K562 (cell line): ENCODE data around the gene CD36. TPM values are rescaled to one million over a fixed set of nuclear protein-coding genes. Genes with fewer than 3 reads are reported as not detected.

Experiments
- ATAC-seq: fragments of 200-7000 bp; cut with Tn5 transposase; 3 replicates; pipeline ENCODE4 v1.9.1; 2020; ENCODE audit warnings: moderate library complexity
- BruUV-seq: library from RNA; stranded (reverse); fragments of 400-500 nt; replicated peaks from 2 replicates; lab custom pipeline; 2021; lab: Mats Ljungman, UMichigan
- CTCF ChIA-PET: fragments of 300-600 bp; formaldehyde crosslinking; extraction: SDS; loops from one replicate; lab custom pipeline; 2021; ENCODE audit warnings: low intra/inter-chr PET ratio; lab: Yijun Ruan, JAX
- POLR2A ChIA-PET: fragments of 300-600, 350-650 bp; sonication (Branson Sonifier 250); formaldehyde crosslinking; extraction: SDS; loops from one replicate; lab custom pipeline; 2021; ENCODE audit warnings: antibody characterized with exemption, inconsistent platforms; lab: Yijun Ruan, JAX
- DNase-seq, 4 experiments: peaks; one replicate each; pipeline versions ENCODE4 v3.0.0 to v3.0.0-alpha.2; 2011 to 2018; ENCODE audit warnings: low spot score in 3 of 4, mixed read lengths in 3 of 4; ENCODE audit errors: extremely low read depth in 1 of 4
- FAIRE-seq: peaks from 2 replicates; lab custom pipeline; 2011; peaks lifted over from hg19 to GRCh38; lab: Jason Lieb, UNC
- H2AFZ ChIP-seq: 2 replicates; pipeline ENCODE4 v1.6.0; 2011; ENCODE audit warnings: low read depth, low read length, control low read depth, inconsistent platforms
- H3K27ac ChIP-seq: fragments of 200-600 bp; 3 replicates; pipeline ENCODE4 v1.8.0; 2011; ENCODE audit warnings: low read depth, mild to moderate bottlenecking, control low read depth, inconsistent platforms, low read length, moderate library complexity, mixed read lengths; ENCODE audit errors: extremely low read depth
- H3K27me3 ChIP-seq, 2 experiments: fragments of 300-600 bp in 1 of 2; 2 replicates in 1 of 2; 3 replicates in 1 of 2; pipeline versions ENCODE4 v1.6.0 to v1.8.0; 2011; ENCODE audit warnings: inconsistent platforms in 2 of 2, low read length in 2 of 2, mild to moderate bottlenecking in 1 of 2, mixed read lengths in 1 of 2, moderate library complexity in 1 of 2; ENCODE audit not compliant: control insufficient read depth in 2 of 2, insufficient read depth in 2 of 2
- H3K36me3 ChIP-seq: fragments of 300-600 bp; 3 replicates; pipeline ENCODE4 v1.8.0; 2011; ENCODE audit warnings: mild to moderate bottlenecking, low read length, inconsistent platforms; ENCODE audit not compliant: control insufficient read depth, insufficient read depth
- H3K4me1 ChIP-seq, 2 experiments: fragments of 200-600 bp in 1 of 2; replicated peaks in 1 of 2; 2 replicates in 1 of 2; 3 replicates in 1 of 2; pipeline versions ENCODE4 v1.5.1 to v1.8.0; 2011; ENCODE audit warnings: inconsistent platforms in 2 of 2, low read length in 2 of 2, mild to moderate bottlenecking in 1 of 2, mixed read lengths in 1 of 2, moderate library complexity in 1 of 2; ENCODE audit not compliant: control insufficient read depth in 2 of 2, insufficient read depth in 2 of 2
- H3K4me2 ChIP-seq: 2 replicates; pipeline ENCODE4 v1.6.1; 2011; ENCODE audit warnings: low read length, control low read depth, inconsistent platforms, mixed read lengths; ENCODE audit not compliant: insufficient read depth
- H3K4me3 ChIP-seq: fragments of 200-600 bp; sonication (generic), shearing (Covaris generic); 2 replicates; pipeline ENCODE4 v1.5.1; 2016; ENCODE audit warnings: control low read depth, inconsistent platforms
- H3K79me2 ChIP-seq: fragments of 200-600 bp; 3 replicates; pipeline ENCODE4 v1.8.0; 2011; ENCODE audit warnings: low read length, inconsistent platforms; ENCODE audit not compliant: control insufficient read depth, insufficient read depth
- H3K9ac ChIP-seq, 2 experiments: 2 replicates each; pipeline versions ENCODE4 v1.6.0 to v1.6.1; 2011; ENCODE audit warnings: low read depth in 2 of 2, low read length in 2 of 2, control low read depth in 1 of 2, inconsistent platforms in 1 of 2, mild to moderate bottlenecking in 1 of 2, mixed read lengths in 1 of 2; ENCODE audit not compliant: insufficient read depth in 1 of 2
- H3K9me1 ChIP-seq: one replicate; pipeline ENCODE4 v1.6.0; 2011; ENCODE audit warnings: inconsistent platforms, mild to moderate bottlenecking, low read length, moderate library complexity; ENCODE audit not compliant: control insufficient read depth, insufficient read depth
- H3K9me3 ChIP-seq: replicated peaks from 2 replicates; pipeline ENCODE4 v1.5.1; 2011; ENCODE audit warnings: low read depth, low read length, inconsistent platforms; ENCODE audit not compliant: control insufficient read depth, insufficient read depth
- H4K20me1 ChIP-seq: replicated peaks from 2 replicates; pipeline ENCODE4 v1.6.1; 2011; ENCODE audit warnings: low read length, inconsistent platforms, mixed read lengths; ENCODE audit not compliant: control insufficient read depth, insufficient read depth
- BCL6 ChIP-seq: fragments of 250-450 bp; sonication (Bioruptor Pico); IDR thresholded peaks from 2 replicates; pipeline ENCODE4 v1.4.0; 2020
- BCLAF1 ChIP-seq, 2 experiments: fragments of 450-650 bp in 1 of 2; IDR thresholded peaks; 2 replicates each; pipeline ENCODE4 v1.6.1; 2011 to 2017; ENCODE audit warnings: low read depth in 2 of 2, antibody characterized with exemption in 1 of 2, borderline replicate concordance in 1 of 2, low read length in 1 of 2, mild to moderate bottlenecking in 1 of 2, mixed read lengths in 1 of 2; ENCODE audit not compliant: control insufficient read depth in 1 of 2
- CCNT2 ChIP-seq: IDR thresholded peaks from 2 replicates; pipeline ENCODE4 v1.6.1; 2011; ENCODE audit warnings: borderline replicate concordance, low read depth, mild to moderate bottlenecking, moderate library complexity, mixed read lengths, low read length; ENCODE audit not compliant: insufficient read length; ENCODE audit errors: extremely low read depth
- DNMT1 ChIP-seq: fragments of 450-650 bp; IDR thresholded peaks from 2 replicates; pipeline ENCODE4 v1.6.1; 2016; ENCODE audit warnings: antibody characterized with exemption, mild to moderate bottlenecking
- GATAD2A ChIP-seq: fragments of 450-650 bp; IDR thresholded peaks from 2 replicates; pipeline ENCODE4 v1.6.1; 2017
- L3MBTL2 ChIP-seq: fragments of 450-650 bp; IDR thresholded peaks from 2 replicates; pipeline ENCODE4 v1.6.1; 2016; ENCODE audit warnings: mild to moderate bottlenecking, moderate library complexity
- MIER1 ChIP-seq: fragments of 450-650 bp; IDR thresholded peaks from 2 replicates; pipeline ENCODE4 v1.6.1; 2016; ENCODE audit warnings: antibody characterized with exemption, mild to moderate bottlenecking, low read depth
- MTF1 ChIP-seq: fragments of 250-450 bp; sonication (Bioruptor Pico); IDR thresholded peaks from 2 replicates; pipeline ENCODE4 v1.9.0; 2021; ENCODE audit warnings: moderate library complexity, mild to moderate bottlenecking, inconsistent platforms, borderline replicate concordance
- NCOR1 ChIP-seq: fragments of 450-650 bp; IDR thresholded peaks from 2 replicates; pipeline ENCODE4 v1.6.1; 2016; ENCODE audit warnings: mild to moderate bottlenecking, moderate library complexity
- POLR2H ChIP-seq: IDR thresholded peaks from 2 replicates; pipeline ENCODE4 v1.6.1; 2016; ENCODE audit warnings: missing genetic modification characterization, low read depth, mild to moderate bottlenecking, control low read depth, missing compliant biosample characterization, moderate library complexity
- PTRF ChIP-seq: fragments of 450-650 bp; IDR thresholded peaks from 2 replicates; pipeline ENCODE4 v1.6.1; 2016; ENCODE audit warnings: mild to moderate bottlenecking, missing genetic modification characterization, missing compliant biosample characterization
- RBM34 ChIP-seq: fragments of 200-400 bp; formaldehyde crosslinking; IDR thresholded peaks from 2 replicates; pipeline ENCODE4 v1.6.1; 2018; ENCODE audit warnings: low read length, borderline replicate concordance; ENCODE audit not compliant: insufficient read depth
- SMARCB1 ChIP-seq: IDR thresholded peaks from 2 replicates; pipeline ENCODE4 v1.6.1; 2011; ENCODE audit warnings: improper control_type of control experiment, low read depth; ENCODE audit not compliant: insufficient read length
- TEAD1 ChIP-seq, 2 experiments: fragments of 450-650 bp in 1 of 2; sonication (generic) in 1 of 2; formaldehyde crosslinking; IDR thresholded peaks; 2 replicates each; pipeline versions ENCODE4 v1.4.0 to v1.8.0; 2020 to 2022; ENCODE audit warnings: mild to moderate bottlenecking in 2 of 2, missing genetic modification reagents in 1 of 2
- ZNF175 ChIP-seq: fragments of 200-800 bp; sonication (Bioruptor generic); IDR thresholded peaks from 2 replicates; pipeline ENCODE4 v1.6.1; 2016; ENCODE audit warnings: low read depth, mild to moderate bottlenecking, missing genetic modification characterization, missing compliant biosample characterization
- ZNF561 ChIP-seq: fragments of 450-650 bp; formaldehyde crosslinking; conservative IDR thresholded peaks from 2 replicates; pipeline ENCODE4 v1.4.0; 2020; ENCODE audit warnings: mild to moderate bottlenecking, moderate library complexity
- WGBS: fragments of 100-300 bp; shearing (Covaris generic); methylation state at CpG from one replicate; pipeline ENCODE4 v1.1.6; 2016; ENCODE audit warnings: low coverage, mixed read lengths; ENCODE audit not compliant: insufficient coverage; ENCODE audit errors: missing lambda C conversion rate; 5-methylcytosine and 5-hydroxymethylcytosine counted together
- in situ Hi-C: fragments of 300-500 bp; cut with MboI; formaldehyde crosslinking; loops from 4 replicates; pipeline ENCODE4 v1.15.0; 2018; ENCODE audit warnings: inconsistent platforms, mixed read lengths
- intact Hi-C: fragments of 100-400 bp; cut with micrococcal nuclease; formaldehyde crosslinking; loops from 2 replicates; pipeline ENCODE4 v1.14.2; 2022
- polyA plus RNA-seq, 8 experiments: library from polyadenylated mRNA; depleted of rRNA in 4 of 8; stranded (reverse) in 5 of 8; unstranded in 3 of 8; fragments of >200 nt; fragmentation: Nextera tagmentation in 2 of 8; fragmentation: Illumina TruSeq in 1 of 8; extraction: Ambion mirVana in 2 of 8; extraction: Trizol in 1 of 8; gene quantifications; 2 replicates each; pipeline versions ENCODE4 v1.2.1 to v1.2.3, GENCODE V29; 2011 to 2014; ENCODE audit warnings: inconsistent platforms in 1 of 8, missing spikeins in 1 of 8
- total RNA-seq, 7 experiments: library from RNA; depleted of rRNA in 6 of 7; stranded (reverse); fragments of >200 nt in 6 of 7; fragmentation: Illumina TruSeq in 2 of 7; extraction: Trizol in 2 of 7; gene quantifications; 2 replicates each; pipeline versions ENCODE4 v1.2.1 to v1.2.3, GENCODE V29; 2011 to 2021; ENCODE audit warnings: low replicate concordance in 1 of 7
- TF ChIP-seq, protein P1 (sequence below): sonication (generic); formaldehyde crosslinking; IDR thresholded peaks from 2 replicates; pipeline ENCODE4 v1.8.0; 2022; ENCODE audit warnings: mild to moderate bottlenecking, missing genetic modification reagents, borderline replicate concordance
- TF ChIP-seq, protein P2 (sequence below): fragments of 250-450 bp; sonication (Bioruptor Pico); IDR thresholded peaks from 2 replicates; pipeline ENCODE4 v1.4.0; 2020; ENCODE audit warnings: mild to moderate bottlenecking, moderate library complexity

The CD36 gene
- total and polyA plus RNA-seq, 9 of the 15 experiments (the other 6 are each of a cell fraction or from before 2014, with no cell fraction given) = 0.09 to 4.0 (median 0.42) TPM

GRCh38 chr7:80719261-80719660 lies 80.8 kb downstream of the CD36 start:
- CTCF ChIA-PET = no interaction called here
- H2AFZ ChIP-seq = no peak overlapping the region
- no peak overlapping the region for H3K4me3 ChIP-seq
- 0% methylated on average over 3 of the region's 3 CpGs for WGBS
- H3K27me3 ChIP-seq = no peaks in the 10 kb centered on the region
- no peak overlapping the region for H3K27ac ChIP-seq
- POLR2A ChIA-PET = no interaction called here
- H3K36me3 ChIP-seq = no peaks in the 10 kb centered on the region
- ATAC-seq (no peak), DNase-seq (no peak), FAIRE-seq (no peak)
- H3K9me1 ChIP-seq = no peaks in the 10 kb centered on the region
- no peak overlapping the region for H3K9ac ChIP-seq
- no peaks in the 10 kb centered on the region for H4K20me1 ChIP-seq
- H3K9me3 ChIP-seq = no peaks in the 10 kb centered on the region
- H3K4me2 ChIP-seq = no peak overlapping the region
- H3K79me2 ChIP-seq = no peaks in the 10 kb centered on the region
- intact Hi-C loops = no loop called here
- BruUV-seq = no TSS peak
- H3K4me1 ChIP-seq = no peaks in the 10 kb centered on the region
- in situ Hi-C loops = no loop called here
- TF ChIP-seq BCL6 (CRISPR knock-in tag) (no peak), NCOR1 (no peak), GATAD2A (no peak), POLR2H (tag) (no peak), CCNT2 (no peak), ZNF561 (no peak), BCLAF1 (IDR thresholded peaks at IDR 0.05; ENCODE audit: borderline replicate concordance in 1 of 2, control insufficient read depth in 1 of 2, low read depth in 2 of 2, low read length in 1 of 2) (no peak), MTF1 (CRISPR knock-in tag) (no peak), PTRF (tag) (no peak), L3MBTL2 (no peak), MIER1 (no peak), DNMT1 (no peak), RBM34 (no peak), SMARCB1 (no peak), TEAD1 (CRISPR knock-in tag; IDR thresholded peaks at IDR 0.05) (no peak), ZNF175 (CRISPR knock-in tag) (no peak)
- TF ChIP-seq, protein P1, sequence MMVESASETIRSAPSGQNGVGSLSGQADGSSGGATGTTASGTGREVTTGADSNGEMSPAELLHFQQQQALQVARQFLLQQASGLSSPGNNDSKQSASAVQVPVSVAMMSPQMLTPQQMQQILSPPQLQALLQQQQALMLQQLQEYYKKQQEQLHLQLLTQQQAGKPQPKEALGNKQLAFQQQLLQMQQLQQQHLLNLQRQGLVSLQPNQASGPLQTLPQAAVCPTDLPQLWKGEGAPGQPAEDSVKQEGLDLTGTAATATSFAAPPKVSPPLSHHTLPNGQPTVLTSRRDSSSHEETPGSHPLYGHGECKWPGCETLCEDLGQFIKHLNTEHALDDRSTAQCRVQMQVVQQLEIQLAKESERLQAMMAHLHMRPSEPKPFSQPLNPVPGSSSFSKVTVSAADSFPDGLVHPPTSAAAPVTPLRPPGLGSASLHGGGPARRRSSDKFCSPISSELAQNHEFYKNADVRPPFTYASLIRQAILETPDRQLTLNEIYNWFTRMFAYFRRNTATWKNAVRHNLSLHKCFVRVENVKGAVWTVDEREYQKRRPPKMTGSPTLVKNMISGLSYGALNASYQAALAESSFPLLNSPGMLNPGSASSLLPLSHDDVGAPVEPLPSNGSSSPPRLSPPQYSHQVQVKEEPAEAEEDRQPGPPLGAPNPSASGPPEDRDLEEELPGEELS (CRISPR knock-in tag) = no peak
- TF ChIP-seq, protein P2, sequence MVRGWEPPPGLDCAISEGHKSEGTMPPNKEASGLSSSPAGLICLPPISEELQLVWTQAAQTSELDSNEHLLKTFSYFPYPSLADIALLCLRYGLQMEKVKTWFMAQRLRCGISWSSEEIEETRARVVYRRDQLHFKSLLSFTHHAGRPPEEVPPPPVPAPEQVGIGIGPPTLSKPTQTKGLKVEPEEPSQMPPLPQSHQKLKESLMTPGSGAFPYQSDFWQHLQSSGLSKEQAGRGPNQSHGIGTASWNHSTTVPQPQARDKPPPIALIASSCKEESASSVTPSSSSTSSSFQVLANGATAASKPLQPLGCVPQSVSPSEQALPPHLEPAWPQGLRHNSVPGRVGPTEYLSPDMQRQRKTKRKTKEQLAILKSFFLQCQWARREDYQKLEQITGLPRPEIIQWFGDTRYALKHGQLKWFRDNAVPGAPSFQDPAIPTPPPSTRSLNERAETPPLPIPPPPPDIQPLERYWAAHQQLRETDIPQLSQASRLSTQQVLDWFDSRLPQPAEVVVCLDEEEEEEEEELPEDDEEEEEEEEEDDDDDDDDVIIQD (CRISPR knock-in tag) = no peak
